ENCODE data around the gene BNIP5. TPM values are rescaled to one million over a fixed set of nuclear protein-coding genes. Genes with fewer than 3 reads are reported as not detected.

BNIP5 gene
- total and polyA plus RNA-seq, 10 donors, result 0.05 TPM; not detected in 9

GRCh38 chr6:36378243-36378920 lies 41.7 kb upstream of the BNIP5 start:
- Histone ChIP-seq H3K27me3 (replicated peaks in 1 of 7) (no peaks in the 10 kb centered on the region), H3K4me3 (no peak overlapping the region), H3K9me3 (no peaks in the 10 kb centered on the region), H3K4me1 (no peaks in the 10 kb centered on the region), H3K27ac (no peak overlapping the region), H3K36me3 (peaks cover 0 to 14% (median 0%) of the 10 kb centered on the region in 6 donors)
- 66 to 79% (median 77%) methylated on average over 4 of the region's 4 CpGs for WGBS, 5 donors
- intact Hi-C loops (cut with DNase I; ENCODE audit: low total_unique reads), result no loop called here
- DNase-seq, result no peak
- no peak for TF ChIP-seq POLR2AphosphoS5 (IDR thresholded peaks at IDR 0.05)
- no peak for TF ChIP-seq POLR2A (IDR thresholded peaks at IDR 0.05)
- TF ChIP-seq CTCF (IDR thresholded peaks at IDR 0.05 in 8 of 11, conservative IDR thresholded peaks at IDR 0.05 in 3 of 11), result no peak

- intact Hi-C loops (cut with DNase I; ENCODE audit: low total_unique reads), result no loop called here
- WGBS, 5 donors, result 68 to 88% (median 83%) methylated on average over 5 of the region's 5 CpGs
- TF ChIP-seq POLR2A (IDR thresholded peaks at IDR 0.05) (no peak), CTCF (IDR thresholded peaks at IDR 0.05 in 8 of 11, conservative IDR thresholded peaks at IDR 0.05 in 3 of 11) (no peak), POLR2AphosphoS5 (IDR thresholded peaks at IDR 0.05) (no peak)
- H3K4me3 ChIP-seq, result no peak overlapping the region
- H3K27me3 ChIP-seq (replicated peaks in 1 of 7), result no peaks in the 10 kb centered on the region
- H3K9me3 ChIP-seq, result no peaks in the 10 kb centered on the region
- DNase-seq, result no peak
- H3K36me3 ChIP-seq, result peaks cover 0 to 21% (median 0%) of the 10 kb centered on the region in 6 donors
- no peaks in the 10 kb centered on the region for H3K4me1 ChIP-seq
- H3K27ac ChIP-seq, result no peak overlapping the region
Observed at GRCh38 chr6:36377594-36377993, 40.9 kb upstream of the BNIP5 start.

- DNase-seq, result no peak
- H3K36me3 ChIP-seq, result peaks cover 0 to 30% (median 0%) of the 10 kb centered on the region in 6 donors
- intact Hi-C loops (cut with DNase I; ENCODE audit: low total_unique reads), result no loop called here
- TF ChIP-seq POLR2A (IDR thresholded peaks at IDR 0.05) (no peak), CTCF (IDR thresholded peaks at IDR 0.05 in 8 of 11, conservative IDR thresholded peaks at IDR 0.05 in 3 of 11) (no peak), POLR2AphosphoS5 (IDR thresholded peaks at IDR 0.05) (no peak)
- H3K27me3 ChIP-seq (replicated peaks in 1 of 7), result no peaks in the 10 kb centered on the region
- H3K4me3 ChIP-seq, result no peak overlapping the region
- no peaks in the 10 kb centered on the region for H3K4me1 ChIP-seq
- H3K27ac ChIP-seq, result no peak overlapping the region
- no peaks in the 10 kb centered on the region for H3K9me3 ChIP-seq
- 92 to 96% (median 95%) methylated on average over 6 to 8 of the region's 8 CpGs for WGBS, 5 donors
Observed at GRCh38 chr6:36376742-36377141, 40.1 kb upstream of the BNIP5 start.

GRCh38 chr6:36376183-36376582 lies 39.5 kb upstream of the BNIP5 start:
- no peak overlapping the region for H3K4me3 ChIP-seq
- H3K9me3 ChIP-seq, result no peaks in the 10 kb centered on the region
- H3K36me3 ChIP-seq, result peaks cover 0 to 36% (median 0%) of the 10 kb centered on the region in 6 donors
- H3K27ac ChIP-seq, result no peak overlapping the region
- TF ChIP-seq POLR2A (IDR thresholded peaks at IDR 0.05) (no peak), CTCF (IDR thresholded peaks at IDR 0.05 in 8 of 11, conservative IDR thresholded peaks at IDR 0.05 in 3 of 11) (no peak), POLR2AphosphoS5 (IDR thresholded peaks at IDR 0.05) (no peak)
- DNase-seq, result no peak
- 91 to 97% (median 94%) methylated on average over 8 of the region's 8 CpGs for WGBS, 5 donors
- H3K27me3 ChIP-seq (replicated peaks in 1 of 7), result no peaks in the 10 kb centered on the region
- intact Hi-C loops (cut with DNase I; ENCODE audit: low total_unique reads), result no loop called here
- no peaks in the 10 kb centered on the region for H3K4me1 ChIP-seq

Data from spleen (tissue), 11 donors.